ENCODE data around the gene NDUFB4.

NDUFB4 gene

DNA sequence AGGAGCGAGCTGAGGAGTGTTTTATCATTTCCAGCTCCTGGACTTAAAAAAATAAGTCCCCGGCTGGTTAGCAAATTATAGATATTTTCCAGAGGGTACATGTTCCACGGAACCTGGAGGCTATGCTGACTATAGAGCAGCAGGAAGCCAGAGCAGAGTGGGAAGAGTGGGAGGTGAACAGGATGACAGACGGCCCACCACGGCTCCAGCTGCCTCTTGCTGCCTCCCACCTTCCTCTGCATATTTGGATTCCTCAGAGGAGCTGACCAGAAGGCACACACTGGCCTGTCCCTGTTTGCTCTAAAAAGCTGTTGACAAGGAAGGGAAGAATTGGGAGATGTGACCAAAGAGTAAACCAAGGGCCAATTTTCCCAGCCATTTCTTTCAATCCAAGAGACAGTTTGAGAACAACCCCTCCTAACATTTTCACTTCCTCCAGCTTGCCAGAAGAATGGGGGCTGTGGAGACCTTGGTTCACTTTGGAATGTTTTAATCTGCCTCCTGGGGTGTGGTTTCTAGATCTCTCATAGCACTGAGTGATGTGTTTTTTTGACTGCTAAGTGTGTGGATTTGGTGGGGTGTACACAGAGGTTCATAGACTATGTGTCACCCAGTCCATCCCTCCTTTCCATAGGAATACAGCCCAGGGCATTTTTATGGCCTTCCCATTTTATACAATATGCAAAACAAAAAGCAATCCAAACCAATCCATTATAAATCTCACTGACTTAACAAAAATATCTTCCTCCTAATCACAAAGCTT is 49.1 kb downstream of the NDUFB4 start:
- Mint-ChIP-seq H3K36me3 (peaks cover 1% of the 10 kb centered on the region), H3K4me3 (no peak overlapping the region), H3K4me1 (peaks cover 9% of the 10 kb centered on the region), H3K27ac (no peak overlapping the region), H3K9me3 (no peaks in the 10 kb centered on the region), H3K27me3 (no peaks in the 10 kb centered on the region)

DNA sequence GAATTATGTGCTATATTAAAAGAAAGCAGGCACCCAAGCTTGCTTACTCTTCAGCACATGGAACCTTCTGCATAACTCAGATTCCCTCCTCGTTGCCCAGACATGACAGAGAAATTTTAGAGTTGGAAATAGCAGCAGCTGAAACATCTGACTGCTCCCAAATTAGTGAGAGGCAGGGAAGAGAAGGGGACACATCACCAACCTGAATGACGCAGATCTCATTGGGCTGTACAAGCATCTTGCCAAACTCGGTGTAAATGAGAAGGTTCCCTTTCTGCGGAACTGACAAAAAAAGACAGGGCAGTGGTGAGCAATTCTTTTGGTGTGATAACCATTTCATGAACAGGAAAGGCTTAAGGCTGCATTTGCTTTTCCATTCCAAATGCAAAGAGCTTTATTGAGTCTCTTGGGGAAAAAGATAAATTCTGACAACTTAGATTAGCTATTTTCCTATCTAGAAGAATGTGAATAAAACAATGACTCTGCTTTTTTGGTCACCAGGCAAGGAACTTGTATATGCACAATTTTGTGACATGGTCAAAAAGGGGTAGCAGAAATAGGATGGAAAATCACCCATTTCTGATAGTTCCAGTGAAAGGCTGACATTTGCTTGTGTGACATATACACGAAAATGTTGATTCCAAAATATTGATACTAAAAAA is 50.8 kb downstream of the NDUFB4 start:
- H3K27me3 Mint-ChIP-seq, result no peaks in the 10 kb centered on the region
- H3K4me3 Mint-ChIP-seq, result no peak overlapping the region
- no peaks in the 10 kb centered on the region for H3K9me3 Mint-ChIP-seq
- H3K4me1 Mint-ChIP-seq, result no peaks in the 10 kb centered on the region
- H3K36me3 Mint-ChIP-seq, result peaks cover 1% of the 10 kb centered on the region
- H3K27ac Mint-ChIP-seq, result no peak overlapping the region

- H3K27ac Mint-ChIP-seq, result no peak overlapping the region
These were observed 52.2 kb downstream of the NDUFB4 start for GRCh38 chr3:120648290-120648689.

GRCh38 chr3:120649830-120650233 is 53.7 kb downstream of the NDUFB4 start:
- Mint-ChIP-seq H3K9me3 (no peaks in the 10 kb centered on the region), H3K27ac (no peak overlapping the region), H3K4me1 (no peaks in the 10 kb centered on the region), H3K4me3 (no peak overlapping the region), H3K27me3 (no peaks in the 10 kb centered on the region), H3K36me3 (peaks cover 4% of the 10 kb centered on the region)

More at GRCh38 chr3:120648290-120648689, 52.2 kb downstream of the NDUFB4 start:
- Mint-ChIP-seq H3K4me1 (no peaks in the 10 kb centered on the region), H3K27me3 (no peaks in the 10 kb centered on the region), H3K4me3 (no peak overlapping the region), H3K9me3 (no peaks in the 10 kb centered on the region), H3K36me3 (peaks cover 1% of the 10 kb centered on the region)

- no peak overlapping the region for H3K4me3 Mint-ChIP-seq
- no peaks in the 10 kb centered on the region for H3K27me3 Mint-ChIP-seq
- no peaks in the 10 kb centered on the region for H3K9me3 Mint-ChIP-seq
- H3K27ac Mint-ChIP-seq, result no peak overlapping the region
- H3K4me1 Mint-ChIP-seq, result no peaks in the 10 kb centered on the region
- peaks cover 4% of the 10 kb centered on the region for H3K36me3 Mint-ChIP-seq
These were observed 54.2 kb downstream of the NDUFB4 start for GRCh38 chr3:120650311-120650710.

All from activated naive CD4-positive, alpha-beta T cell treated with anti-CD3 and anti-CD28 coated beads, Interleukin-2, amount 50 U/mL, for 24 hours (primary cell).